WTC11 (cell line): ENCODE results near the gene TUT4.

ENCODE experiments used
- IRF2 ChIP-seq: sonication (generic); formaldehyde crosslinking; IDR thresholded peaks from 2 replicates; pipeline ENCODE4 v1.8.0; 2022; ENCODE audit warnings: low read depth, missing genetic modification reagents, borderline replicate concordance
- JUN ChIP-seq: sonication (generic); formaldehyde crosslinking; IDR thresholded peaks from 2 replicates; pipeline ENCODE4 v1.8.0; 2023; ENCODE audit warnings: mild to moderate bottlenecking, missing genetic modification reagents
- PRDM15 ChIP-seq: sonication (generic); formaldehyde crosslinking; IDR thresholded peaks from 2 replicates; pipeline ENCODE4 v1.8.0; 2022; ENCODE audit warnings: missing genetic modification reagents
- ZBTB21 ChIP-seq: sonication (generic); formaldehyde crosslinking; IDR thresholded peaks from 2 replicates; pipeline ENCODE4 v1.8.1; 2023; ENCODE audit warnings: mild to moderate bottlenecking, missing genetic modification reagents, borderline replicate concordance
- TF ChIP-seq, protein P1 (sequence below): fragments of 200-600 bp; IDR thresholded peaks from 2 replicates; pipeline ENCODE4 v1.8.0; 2022; ENCODE audit warnings: antibody characterized with exemption
- TF ChIP-seq, protein P2 (sequence below): sonication (generic); formaldehyde crosslinking; IDR thresholded peaks from 2 replicates; pipeline ENCODE4 v1.8.0; 2023; ENCODE audit warnings: mild to moderate bottlenecking, missing genetic modification reagents
- TF ChIP-seq, protein P3 (sequence below): sonication (generic); formaldehyde crosslinking; IDR thresholded peaks from 2 replicates; pipeline ENCODE4 v1.8.0; 2022; ENCODE audit warnings: mild to moderate bottlenecking, missing genetic modification reagents
- TF ChIP-seq, protein P4 (sequence below): fragments of 250-450 bp; sonication (Bioruptor Pico); IDR thresholded peaks from 2 replicates; pipeline ENCODE4 v2.1.2; 2022; ENCODE audit warnings: mild to moderate bottlenecking, moderate library complexity
- TF ChIP-seq, protein P5 (sequence below): sonication (generic); formaldehyde crosslinking; IDR thresholded peaks from 2 replicates; pipeline ENCODE4 v1.8.1; 2022; ENCODE audit warnings: low read depth, missing genetic modification reagents, borderline replicate concordance

GRCh38 chr1:52588535-52588934 is 35.6 kb upstream of the TUT4 start:
- TF ChIP-seq, protein P1, sequence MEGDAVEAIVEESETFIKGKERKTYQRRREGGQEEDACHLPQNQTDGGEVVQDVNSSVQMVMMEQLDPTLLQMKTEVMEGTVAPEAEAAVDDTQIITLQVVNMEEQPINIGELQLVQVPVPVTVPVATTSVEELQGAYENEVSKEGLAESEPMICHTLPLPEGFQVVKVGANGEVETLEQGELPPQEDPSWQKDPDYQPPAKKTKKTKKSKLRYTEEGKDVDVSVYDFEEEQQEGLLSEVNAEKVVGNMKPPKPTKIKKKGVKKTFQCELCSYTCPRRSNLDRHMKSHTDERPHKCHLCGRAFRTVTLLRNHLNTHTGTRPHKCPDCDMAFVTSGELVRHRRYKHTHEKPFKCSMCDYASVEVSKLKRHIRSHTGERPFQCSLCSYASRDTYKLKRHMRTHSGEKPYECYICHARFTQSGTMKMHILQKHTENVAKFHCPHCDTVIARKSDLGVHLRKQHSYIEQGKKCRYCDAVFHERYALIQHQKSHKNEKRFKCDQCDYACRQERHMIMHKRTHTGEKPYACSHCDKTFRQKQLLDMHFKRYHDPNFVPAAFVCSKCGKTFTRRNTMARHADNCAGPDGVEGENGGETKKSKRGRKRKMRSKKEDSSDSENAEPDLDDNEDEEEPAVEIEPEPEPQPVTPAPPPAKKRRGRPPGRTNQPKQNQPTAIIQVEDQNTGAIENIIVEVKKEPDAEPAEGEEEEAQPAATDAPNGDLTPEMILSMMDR = no peak
- TF ChIP-seq, protein P2, sequence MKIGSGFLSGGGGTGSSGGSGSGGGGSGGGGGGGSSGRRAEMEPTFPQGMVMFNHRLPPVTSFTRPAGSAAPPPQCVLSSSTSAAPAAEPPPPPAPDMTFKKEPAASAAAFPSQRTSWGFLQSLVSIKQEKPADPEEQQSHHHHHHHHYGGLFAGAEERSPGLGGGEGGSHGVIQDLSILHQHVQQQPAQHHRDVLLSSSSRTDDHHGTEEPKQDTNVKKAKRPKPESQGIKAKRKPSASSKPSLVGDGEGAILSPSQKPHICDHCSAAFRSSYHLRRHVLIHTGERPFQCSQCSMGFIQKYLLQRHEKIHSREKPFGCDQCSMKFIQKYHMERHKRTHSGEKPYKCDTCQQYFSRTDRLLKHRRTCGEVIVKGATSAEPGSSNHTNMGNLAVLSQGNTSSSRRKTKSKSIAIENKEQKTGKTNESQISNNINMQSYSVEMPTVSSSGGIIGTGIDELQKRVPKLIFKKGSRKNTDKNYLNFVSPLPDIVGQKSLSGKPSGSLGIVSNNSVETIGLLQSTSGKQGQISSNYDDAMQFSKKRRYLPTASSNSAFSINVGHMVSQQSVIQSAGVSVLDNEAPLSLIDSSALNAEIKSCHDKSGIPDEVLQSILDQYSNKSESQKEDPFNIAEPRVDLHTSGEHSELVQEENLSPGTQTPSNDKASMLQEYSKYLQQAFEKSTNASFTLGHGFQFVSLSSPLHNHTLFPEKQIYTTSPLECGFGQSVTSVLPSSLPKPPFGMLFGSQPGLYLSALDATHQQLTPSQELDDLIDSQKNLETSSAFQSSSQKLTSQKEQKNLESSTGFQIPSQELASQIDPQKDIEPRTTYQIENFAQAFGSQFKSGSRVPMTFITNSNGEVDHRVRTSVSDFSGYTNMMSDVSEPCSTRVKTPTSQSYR (CRISPR knock-in tag) = no peak
- no peak for TF ChIP-seq JUN (CRISPR knock-in tag)
- TF ChIP-seq IRF2 (CRISPR knock-in tag) = no peak
- TF ChIP-seq, protein P3, sequence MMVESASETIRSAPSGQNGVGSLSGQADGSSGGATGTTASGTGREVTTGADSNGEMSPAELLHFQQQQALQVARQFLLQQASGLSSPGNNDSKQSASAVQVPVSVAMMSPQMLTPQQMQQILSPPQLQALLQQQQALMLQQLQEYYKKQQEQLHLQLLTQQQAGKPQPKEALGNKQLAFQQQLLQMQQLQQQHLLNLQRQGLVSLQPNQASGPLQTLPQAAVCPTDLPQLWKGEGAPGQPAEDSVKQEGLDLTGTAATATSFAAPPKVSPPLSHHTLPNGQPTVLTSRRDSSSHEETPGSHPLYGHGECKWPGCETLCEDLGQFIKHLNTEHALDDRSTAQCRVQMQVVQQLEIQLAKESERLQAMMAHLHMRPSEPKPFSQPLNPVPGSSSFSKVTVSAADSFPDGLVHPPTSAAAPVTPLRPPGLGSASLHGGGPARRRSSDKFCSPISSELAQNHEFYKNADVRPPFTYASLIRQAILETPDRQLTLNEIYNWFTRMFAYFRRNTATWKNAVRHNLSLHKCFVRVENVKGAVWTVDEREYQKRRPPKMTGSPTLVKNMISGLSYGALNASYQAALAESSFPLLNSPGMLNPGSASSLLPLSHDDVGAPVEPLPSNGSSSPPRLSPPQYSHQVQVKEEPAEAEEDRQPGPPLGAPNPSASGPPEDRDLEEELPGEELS (CRISPR knock-in tag) = no peak
- TF ChIP-seq ZBTB21 (CRISPR knock-in tag) = no peak
- TF ChIP-seq, protein P4, sequence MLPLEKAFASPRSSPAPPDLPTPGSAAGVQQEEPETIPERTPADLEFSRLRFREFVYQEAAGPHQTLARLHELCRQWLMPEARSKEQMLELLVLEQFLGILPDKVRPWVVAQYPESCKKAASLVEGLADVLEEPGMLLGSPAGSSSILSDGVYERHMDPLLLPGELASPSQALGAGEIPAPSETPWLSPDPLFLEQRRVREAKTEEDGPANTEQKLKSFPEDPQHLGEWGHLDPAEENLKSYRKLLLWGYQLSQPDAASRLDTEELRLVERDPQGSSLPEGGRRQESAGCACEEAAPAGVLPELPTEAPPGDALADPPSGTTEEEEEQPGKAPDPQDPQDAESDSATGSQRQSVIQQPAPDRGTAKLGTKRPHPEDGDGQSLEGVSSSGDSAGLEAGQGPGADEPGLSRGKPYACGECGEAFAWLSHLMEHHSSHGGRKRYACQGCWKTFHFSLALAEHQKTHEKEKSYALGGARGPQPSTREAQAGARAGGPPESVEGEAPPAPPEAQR (CRISPR knock-in tag) = no peak
- TF ChIP-seq PRDM15 (CRISPR knock-in tag) = no peak
- TF ChIP-seq, protein P5, sequence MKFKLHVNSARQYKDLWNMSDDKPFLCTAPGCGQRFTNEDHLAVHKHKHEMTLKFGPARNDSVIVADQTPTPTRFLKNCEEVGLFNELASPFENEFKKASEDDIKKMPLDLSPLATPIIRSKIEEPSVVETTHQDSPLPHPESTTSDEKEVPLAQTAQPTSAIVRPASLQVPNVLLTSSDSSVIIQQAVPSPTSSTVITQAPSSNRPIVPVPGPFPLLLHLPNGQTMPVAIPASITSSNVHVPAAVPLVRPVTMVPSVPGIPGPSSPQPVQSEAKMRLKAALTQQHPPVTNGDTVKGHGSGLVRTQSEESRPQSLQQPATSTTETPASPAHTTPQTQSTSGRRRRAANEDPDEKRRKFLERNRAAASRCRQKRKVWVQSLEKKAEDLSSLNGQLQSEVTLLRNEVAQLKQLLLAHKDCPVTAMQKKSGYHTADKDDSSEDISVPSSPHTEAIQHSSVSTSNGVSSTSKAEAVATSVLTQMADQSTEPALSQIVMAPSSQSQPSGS = no peak
